K562 (cell line): ENCODE data around the gene COQ7. TPM values are rescaled to one million over a fixed set of nuclear protein-coding genes. Genes with fewer than 3 reads are reported as not detected.

Experiments
- ATF1 ChIP-seq, 2 experiments: fragments of 450-650 bp in 1 of 2; IDR thresholded peaks; 2 replicates each; pipeline ENCODE4 v1.6.1; 2016; ENCODE audit warnings: missing compliant biosample characterization in 1 of 2, missing genetic modification characterization in 1 of 2
- CEBPB ChIP-seq: fragments of 450-650 bp; IDR thresholded peaks from 2 replicates; pipeline ENCODE4 v1.6.1; 2016; ENCODE audit warnings: missing genetic modification characterization, missing compliant biosample characterization
- CGGBP1 ChIP-seq: fragments of 250-450 bp; sonication (Bioruptor Pico); IDR thresholded peaks from 2 replicates; pipeline ENCODE4 v1.9.0; 2021; ENCODE audit warnings: mild to moderate bottlenecking
- GABPA ChIP-seq: fragments of 200-800 bp; sonication (Bioruptor generic); conservative IDR thresholded peaks from 2 replicates; pipeline ENCODE4 v1.6.1; 2016; ENCODE audit warnings: low read depth, missing genetic modification characterization, missing compliant biosample characterization
- HNRNPK ChIP-seq: fragments of 200-400 bp; formaldehyde crosslinking; IDR thresholded peaks from one replicate; pipeline ENCODE4 v1.6.1; 2018; ENCODE audit warnings: mild to moderate bottlenecking, low read depth, low read length; ENCODE audit not compliant: poor library complexity, severe bottlenecking
- KAT2B ChIP-seq: IDR thresholded peaks from one replicate; pipeline ENCODE4 v1.6.1; 2012; ENCODE audit warnings: low read depth, mild to moderate bottlenecking, control low read depth, inconsistent platforms, low read length, moderate library complexity
- KDM1A ChIP-seq, 2 experiments: fragments of 450-650 bp; IDR thresholded peaks; 2 replicates each; pipeline ENCODE4 v1.6.1; 2016; ENCODE audit warnings: mild to moderate bottlenecking in 2 of 2
- KLF6 ChIP-seq: fragments of 250-450 bp; sonication (Bioruptor Pico); IDR thresholded peaks from 2 replicates; pipeline ENCODE4 v1.4.0; 2020; ENCODE audit warnings: mild to moderate bottlenecking, moderate library complexity, borderline replicate concordance
- MAZ ChIP-seq, 2 experiments: fragments of 450-650 bp in 1 of 2; sonication (generic) in 1 of 2; formaldehyde crosslinking; IDR thresholded peaks in 1 of 2; conservative IDR thresholded peaks in 1 of 2; 2 replicates each; pipeline versions ENCODE4 v1.4.0 to v1.5.0; 2020; ENCODE audit warnings: mild to moderate bottlenecking in 1 of 2, missing genetic modification reagents in 1 of 2
- NFIX ChIP-seq: fragments of 250-450 bp; sonication (Bioruptor Pico); IDR thresholded peaks from 2 replicates; pipeline ENCODE4 v1.4.0; 2020; ENCODE audit warnings: low read depth, mild to moderate bottlenecking, moderate library complexity
- NR2C1 ChIP-seq, 2 experiments: fragments of 450-650 bp; IDR thresholded peaks; 2 replicates each; pipeline ENCODE4 v1.6.1; 2017; ENCODE audit warnings: mild to moderate bottlenecking in 2 of 2, antibody characterized with exemption in 1 of 2, inconsistent platforms in 1 of 2, missing compliant biosample characterization in 1 of 2, missing genetic modification characterization in 1 of 2
- PRMT5 ChIP-seq: sonication (generic); formaldehyde crosslinking; IDR thresholded peaks from 2 replicates; pipeline ENCODE4 v1.5.0; 2020; ENCODE audit warnings: missing genetic modification reagents
- RFX5 ChIP-seq: IDR thresholded peaks from 2 replicates; pipeline ENCODE4 v1.6.1; 2011; ENCODE audit warnings: low read depth, mild to moderate bottlenecking, improper control_type of control experiment, low read length
- SAP30 ChIP-seq: fragments of 200-600 bp; sonication (generic); IDR thresholded peaks from 2 replicates; pipeline ENCODE4 v1.6.1; 2012; ENCODE audit warnings: borderline replicate concordance, low read depth, mild to moderate bottlenecking, moderate library complexity, low read length, control low read depth, inconsistent platforms; ENCODE audit not compliant: insufficient read depth, poor library complexity, severe bottlenecking
- SNRNP70 ChIP-seq: fragments of 200-400 bp; formaldehyde crosslinking; optimal IDR thresholded peaks from 2 replicates; pipeline ENCODE3; 2017; ENCODE audit warnings: low read depth, low read length
- TAF1 ChIP-seq: IDR thresholded peaks from 2 replicates; pipeline ENCODE4 v1.6.1; 2011; ENCODE audit warnings: mild to moderate bottlenecking, low read length, moderate library complexity; ENCODE audit not compliant: insufficient read depth, control insufficient read depth, severe bottlenecking; ENCODE audit errors: extremely low read depth
- TBL1XR1 ChIP-seq, 2 experiments: IDR thresholded peaks; 2 replicates each; pipeline ENCODE4 v1.6.1; 2012; ENCODE audit warnings: improper control_type of control experiment in 2 of 2, low read length in 2 of 2, mild to moderate bottlenecking in 1 of 2
- TEAD4 ChIP-seq, 2 experiments: sonication (generic) in 1 of 2; formaldehyde crosslinking in 1 of 2; IDR thresholded peaks; 2 replicates each; pipeline versions ENCODE4 v1.6.1 to v1.8.0; 2012 to 2022; ENCODE audit warnings: borderline replicate concordance in 1 of 2, inconsistent platforms in 1 of 2, low read length in 1 of 2, mild to moderate bottlenecking in 1 of 2, missing genetic modification reagents in 1 of 2
- TRIM24 ChIP-seq, 2 experiments: fragments of 450-650 bp; IDR thresholded peaks; 2 replicates each; pipeline ENCODE4 v1.6.1; 2016
- ZFPM2 ChIP-seq: fragments of 250-450 bp; sonication (Bioruptor Pico); IDR thresholded peaks from 2 replicates; pipeline ENCODE4 v1.5.1; 2022; ENCODE audit warnings: mild to moderate bottlenecking
- ZKSCAN3 ChIP-seq: fragments of 250-450 bp; sonication (Bioruptor Pico); IDR thresholded peaks from 2 replicates; pipeline ENCODE4 v1.4.0; 2020
- ZNF146 ChIP-seq: IDR thresholded peaks from one replicate; pipeline ENCODE4 v1.6.1; 2018; ENCODE audit warnings: missing compliant biosample characterization; ENCODE audit not compliant: unreplicated experiment
- ZNF175 ChIP-seq: fragments of 200-800 bp; sonication (Bioruptor generic); IDR thresholded peaks from 2 replicates; pipeline ENCODE4 v1.6.1; 2016; ENCODE audit warnings: low read depth, mild to moderate bottlenecking, missing genetic modification characterization, missing compliant biosample characterization
- ZNF24 ChIP-seq: fragments of 450-650 bp; IDR thresholded peaks from 2 replicates; pipeline ENCODE4 v1.6.1; 2016
- ZZZ3 ChIP-seq: fragments of 450-650 bp; IDR thresholded peaks from 2 replicates; pipeline ENCODE4 v1.6.1; 2016; ENCODE audit warnings: antibody characterized with exemption, mild to moderate bottlenecking, moderate library complexity
- polyA plus RNA-seq, 8 experiments: library from polyadenylated mRNA; depleted of rRNA in 4 of 8; stranded (reverse) in 5 of 8; unstranded in 3 of 8; fragments of >200 nt; fragmentation: Nextera tagmentation in 2 of 8; fragmentation: Illumina TruSeq in 1 of 8; extraction: Ambion mirVana in 2 of 8; extraction: Trizol in 1 of 8; gene quantifications; 2 replicates each; pipeline versions ENCODE4 v1.2.1 to v1.2.3, GENCODE V29; 2011 to 2014; ENCODE audit warnings: inconsistent platforms in 1 of 8, missing spikeins in 1 of 8
- total RNA-seq, 7 experiments: library from RNA; depleted of rRNA in 6 of 7; stranded (reverse); fragments of >200 nt in 6 of 7; fragmentation: Illumina TruSeq in 2 of 7; extraction: Trizol in 2 of 7; gene quantifications; 2 replicates each; pipeline versions ENCODE4 v1.2.1 to v1.2.3, GENCODE V29; 2011 to 2021; ENCODE audit warnings: low replicate concordance in 1 of 7
- TF ChIP-seq, protein P1 (sequence below): sonication (generic); formaldehyde crosslinking; IDR thresholded peaks from 2 replicates; pipeline ENCODE4 v1.8.1; 2023; ENCODE audit warnings: mild to moderate bottlenecking, missing genetic modification reagents

Gene COQ7
- total and polyA plus RNA-seq, 9 of the 15 experiments (the other 6 are each of a cell fraction or from before 2014, with no cell fraction given) = 2.3 to 26.1 (median 15.2) TPM

- no peak for TF ChIP-seq KLF6 (CRISPR knock-in tag)
- TF ChIP-seq MAZ (CRISPR knock-in tag; conservative IDR thresholded peaks at IDR 0.05 in 1 of 2, IDR thresholded peaks at IDR 0.05 in 1 of 2) = peak; percentile 73 to 79
- peak; percentile 53 to 66; a peak in 1 of 4 replicates for TF ChIP-seq KDM1A (IDR thresholded peaks at IDR 0.05)
- TF ChIP-seq NR2C1 (IDR thresholded peaks at IDR 0.05) = peak; percentile 95
- peak; percentile 94 for TF ChIP-seq NR2C1 (tag; IDR thresholded peaks at IDR 0.05)
- no peak for TF ChIP-seq ZNF146 (CRISPR knock-in tag)
- TF ChIP-seq TRIM24 (IDR thresholded peaks at IDR 0.05) = no peak
- no peak for TF ChIP-seq ZNF24
- TF ChIP-seq CEBPB (tag) = peak; percentile 97
- TF ChIP-seq ZZZ3 = no peak
- peak; percentile 89 for TF ChIP-seq GABPA (tag)
- TF ChIP-seq TAF1 = peak; percentile 48
- TF ChIP-seq ZFPM2 (CRISPR knock-in tag) = no peak
- no peak for TF ChIP-seq NFIX
- TF ChIP-seq KAT2B = no peak
- no peak for TF ChIP-seq SAP30
- no peak for TF ChIP-seq RFX5
- no peak for TF ChIP-seq ZNF175
- no peak for TF ChIP-seq HNRNPK
- TF ChIP-seq ZKSCAN3 (CRISPR knock-in tag) = no peak
- TF ChIP-seq CGGBP1 (CRISPR knock-in tag) = no peak
- no peak for TF ChIP-seq PRMT5 (CRISPR knock-in tag)
- peak in 1 of 2 experiments; percentile 56; a peak in 1 of 4 replicates for TF ChIP-seq TBL1XR1 (IDR thresholded peaks at IDR 0.05; ENCODE audit: low read length in 2 of 2)
- 0 out of 2 replicates have a peak, but pooled peaks have one; percentile 6 for TF ChIP-seq TEAD4 (IDR thresholded peaks at IDR 0.05; ENCODE audit: low read length)
- no peak for TF ChIP-seq TEAD4 (CRISPR knock-in tag; IDR thresholded peaks at IDR 0.05; ENCODE audit: borderline replicate concordance)
- peak; percentile 90 for TF ChIP-seq ATF1 (CRISPR knock-in tag; IDR thresholded peaks at IDR 0.05)
- peak; percentile 100 for TF ChIP-seq ATF1 (tag; IDR thresholded peaks at IDR 0.05)
- TF ChIP-seq, protein P1, sequence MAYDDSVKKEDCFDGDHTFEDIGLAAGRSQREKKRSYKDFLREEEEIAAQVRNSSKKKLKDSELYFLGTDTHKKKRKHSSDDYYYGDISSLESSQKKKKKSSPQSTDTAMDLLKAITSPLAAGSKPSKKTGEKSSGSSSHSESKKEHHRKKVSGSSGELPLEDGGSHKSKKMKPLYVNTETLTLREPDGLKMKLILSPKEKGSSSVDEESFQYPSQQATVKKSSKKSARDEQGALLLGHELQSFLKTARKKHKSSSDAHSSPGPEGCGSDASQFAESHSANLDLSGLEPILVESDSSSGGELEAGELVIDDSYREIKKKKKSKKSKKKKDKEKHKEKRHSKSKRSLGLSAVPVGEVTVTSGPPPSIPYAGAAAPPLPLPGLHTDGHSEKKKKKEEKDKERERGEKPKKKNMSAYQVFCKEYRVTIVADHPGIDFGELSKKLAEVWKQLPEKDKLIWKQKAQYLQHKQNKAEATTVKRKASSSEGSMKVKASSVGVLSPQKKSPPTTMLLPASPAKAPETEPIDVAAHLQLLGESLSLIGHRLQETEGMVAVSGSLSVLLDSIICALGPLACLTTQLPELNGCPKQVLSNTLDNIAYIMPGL (CRISPR knock-in tag) = 0 out of 2 replicates have a peak, but pooled peaks have one; percentile 55
- TF ChIP-seq SNRNP70 = no peak
Observed at GRCh38 chr16:19067349-19068236, at the start of gene COQ7 (continued).
